HEK293 (cell line): ENCODE results near the gene SYNDIG1.

ENCODE experiments used
- CTCF ChIA-PET: fragments of 350-600 bp; formaldehyde crosslinking; extraction: SDS; loops from one replicate; lab custom pipeline; 2021; ENCODE audit warnings: antibody characterized with exemption; lab: Yijun Ruan, JAX
- POLR2A ChIA-PET: fragments of 300-600 bp; formaldehyde crosslinking; extraction: SDS; loops from one replicate; lab custom pipeline; 2020; ENCODE audit warnings: antibody characterized with exemption, inconsistent platforms; lab: Yijun Ruan, JAX
- H3K27ac ChIP-seq: fragments of 200-500 bp; sonication (Bioruptor generic); 2 replicates; pipeline ENCODE4 v1.5.1; 2014; ENCODE audit warnings: low read depth, low read length, control low read depth, inconsistent platforms; ENCODE audit errors: extremely low read depth
- H3K36me3 ChIP-seq, 2 experiments: fragments of 200-500 bp in 1 of 2; sonication (Bioruptor generic) in 1 of 2; 1 replicate in 1 of 2; 2 replicates in 1 of 2; pipeline ENCODE4 v1.5.1; 2014 to 2017; ENCODE audit warnings: inconsistent platforms in 2 of 2, low read length in 2 of 2; ENCODE audit not compliant: control insufficient read depth in 2 of 2, insufficient read depth in 1 of 2
- H3K4me1 ChIP-seq: fragments of 200-500 bp; sonication (Bioruptor generic); 2 replicates; pipeline ENCODE4 v1.5.1; 2014; ENCODE audit warnings: mild to moderate bottlenecking, low read length, inconsistent platforms; ENCODE audit not compliant: control insufficient read depth, insufficient read depth
- H3K4me3 ChIP-seq: 2 replicates; pipeline ENCODE4 v1.5.1; 2011; ENCODE audit warnings: low read depth, mild to moderate bottlenecking, control low read depth, low read length, moderate library complexity
- H3K9me3 ChIP-seq: fragments of 200-500 bp; sonication (Bioruptor generic); 2 replicates; pipeline ENCODE4 v1.5.1; 2014; ENCODE audit warnings: low read depth, low read length, inconsistent platforms; ENCODE audit not compliant: control insufficient read depth, insufficient read depth
- GLI2 ChIP-seq: fragments of 450-650 bp; formaldehyde crosslinking; IDR thresholded peaks from 2 replicates; pipeline ENCODE4; 2017; ENCODE audit warnings: missing biosample characterization, missing genetic modification characterization, low read depth, borderline replicate concordance
- SP2 ChIP-seq: fragments of 450-650 bp; formaldehyde crosslinking; IDR thresholded peaks from 2 replicates; pipeline ENCODE4 v1.5.1; 2016; ENCODE audit warnings: missing biosample characterization, missing genetic modification characterization
- ZFP3 ChIP-seq: fragments of 450-650 bp; formaldehyde crosslinking; IDR thresholded peaks from 2 replicates; pipeline ENCODE4 v1.5.1; 2016; ENCODE audit warnings: low read depth, missing biosample characterization, missing genetic modification characterization
- ZFP37 ChIP-seq: fragments of 450-650 bp; formaldehyde crosslinking; IDR thresholded peaks from 2 replicates; pipeline ENCODE4 v1.5.1; 2016; ENCODE audit warnings: missing biosample characterization, missing genetic modification characterization
- ZNF132 ChIP-seq: fragments of 450-650 bp; formaldehyde crosslinking; IDR thresholded peaks from 2 replicates; pipeline ENCODE4 v1.5.1; 2017; ENCODE audit warnings: missing biosample characterization, missing genetic modification characterization, borderline replicate concordance
- ZNF133 ChIP-seq: fragments of 450-650 bp; formaldehyde crosslinking; IDR thresholded peaks from 2 replicates; pipeline ENCODE4 v1.5.1; 2016; ENCODE audit warnings: missing biosample characterization, missing genetic modification characterization
- ZNF138 ChIP-seq: fragments of 450-650 bp; formaldehyde crosslinking; IDR thresholded peaks from 2 replicates; pipeline ENCODE4 v1.5.1; 2016; ENCODE audit warnings: missing biosample characterization, missing genetic modification characterization, borderline replicate concordance
- ZNF146 ChIP-seq: fragments of 450-650 bp; formaldehyde crosslinking; IDR thresholded peaks from 2 replicates; pipeline ENCODE4 v1.5.1; 2016; ENCODE audit warnings: missing biosample characterization, missing genetic modification characterization
- ZNF174 ChIP-seq: fragments of 450-650 bp; formaldehyde crosslinking; IDR thresholded peaks from 2 replicates; pipeline ENCODE4 v1.5.0; 2017; ENCODE audit warnings: missing biosample characterization, mild to moderate bottlenecking, missing genetic modification characterization
- ZNF184 ChIP-seq: fragments of 450-650 bp; IDR thresholded peaks from 2 replicates; pipeline ENCODE4 v1.5.1; 2018; ENCODE audit warnings: missing biosample characterization, mild to moderate bottlenecking, missing genetic modification characterization
- ZNF2 ChIP-seq: fragments of 450-650 bp; formaldehyde crosslinking; IDR thresholded peaks from 2 replicates; pipeline ENCODE4 v1.5.1; 2016; ENCODE audit warnings: missing biosample characterization, missing genetic modification characterization
- ZNF223 ChIP-seq: fragments of 450-650 bp; formaldehyde crosslinking; IDR thresholded peaks from 2 replicates; pipeline ENCODE4 v1.5.1; 2016; ENCODE audit warnings: missing biosample characterization, missing genetic modification characterization
- ZNF23 ChIP-seq: fragments of 450-650 bp; formaldehyde crosslinking; IDR thresholded peaks from 2 replicates; pipeline ENCODE4 v1.5.1; 2016; ENCODE audit warnings: missing biosample characterization, missing genetic modification characterization, borderline replicate concordance
- ZNF274 ChIP-seq, 2 experiments: fragments of 200-500 bp in 1 of 2; fragments of 450-650 bp in 1 of 2; sonication (Bioruptor generic) in 1 of 2; formaldehyde crosslinking in 1 of 2; IDR thresholded peaks; 2 replicates each; pipeline versions ENCODE4 v1.5.1 to v1.6.1; 2014 to 2016; ENCODE audit warnings: borderline replicate concordance in 1 of 2, inconsistent platforms in 1 of 2, low read length in 1 of 2, missing biosample characterization in 1 of 2, missing genetic modification characterization in 1 of 2
- ZNF311 ChIP-seq: fragments of 450-650 bp; formaldehyde crosslinking; IDR thresholded peaks from 2 replicates; pipeline ENCODE4 v1.5.1; 2017; ENCODE audit warnings: missing biosample characterization, missing genetic modification characterization, borderline replicate concordance
- ZNF354C ChIP-seq: fragments of 450-650 bp; formaldehyde crosslinking; IDR thresholded peaks from 2 replicates; pipeline ENCODE4 v1.5.1; 2016; ENCODE audit warnings: missing biosample characterization, missing genetic modification characterization, low read depth, borderline replicate concordance
- ZNF426 ChIP-seq: fragments of 450-650 bp; formaldehyde crosslinking; IDR thresholded peaks from 2 replicates; pipeline ENCODE4 v1.5.1; 2017; ENCODE audit warnings: missing biosample characterization, missing genetic modification characterization, mild to moderate bottlenecking, inconsistent platforms, moderate library complexity
- ZNF529 ChIP-seq: fragments of 450-650 bp; formaldehyde crosslinking; IDR thresholded peaks from 2 replicates; pipeline ENCODE4 v1.5.1; 2017; ENCODE audit warnings: missing genetic modification characterization, missing biosample characterization; ENCODE audit not compliant: insufficient replicate concordance
- ZNF558 ChIP-seq: fragments of 450-650 bp; formaldehyde crosslinking; IDR thresholded peaks from 2 replicates; pipeline ENCODE4 v1.5.1; 2016; ENCODE audit warnings: missing biosample characterization, missing genetic modification characterization
- ZNF660 ChIP-seq: fragments of 450-650 bp; IDR thresholded peaks from 2 replicates; pipeline ENCODE4 v1.5.1; 2018; ENCODE audit warnings: missing biosample characterization, mild to moderate bottlenecking, missing genetic modification characterization
- TF ChIP-seq, protein P1 (sequence below): fragments of 450-650 bp; formaldehyde crosslinking; IDR thresholded peaks from 2 replicates; pipeline ENCODE4 v1.5.1; 2016; ENCODE audit warnings: missing biosample characterization, missing genetic modification characterization
- TF ChIP-seq, protein P2 (sequence below): fragments of 450-650 bp; formaldehyde crosslinking; IDR thresholded peaks from 2 replicates; pipeline ENCODE4 v1.5.1; 2016; ENCODE audit warnings: missing biosample characterization, missing genetic modification characterization
- TF ChIP-seq, protein P3 (sequence below): fragments of 450-650 bp; formaldehyde crosslinking; IDR thresholded peaks from 2 replicates; pipeline ENCODE4 v1.5.1; 2016; ENCODE audit warnings: missing biosample characterization, missing genetic modification characterization, borderline replicate concordance

The SYNDIG1 gene

DNA sequence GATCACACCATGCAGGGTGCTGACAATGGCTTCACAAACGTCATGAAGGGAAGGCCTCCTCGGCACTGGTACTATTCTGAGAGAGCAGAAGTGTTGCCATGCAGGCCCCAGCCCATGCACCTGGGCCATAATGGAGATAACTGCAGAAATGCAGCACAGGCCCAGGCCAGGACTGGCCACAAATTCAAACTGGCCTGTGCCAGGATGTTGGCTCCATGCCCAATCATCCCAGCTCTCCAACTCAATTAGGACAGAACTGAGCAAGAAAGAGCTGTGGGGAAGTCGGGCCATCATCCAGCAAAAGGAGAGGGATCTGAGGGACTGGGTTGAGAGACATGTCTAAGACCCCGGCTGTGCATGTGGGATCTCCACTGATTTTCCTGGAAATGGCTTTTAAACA lies 48.9 kb upstream of the SYNDIG1 start:
- Histone ChIP-seq H3K36me3 (no peaks in the 10 kb centered on the region), H3K27ac (no peak overlapping the region), H3K4me1 (no peaks in the 10 kb centered on the region), H3K9me3 (no peaks in the 10 kb centered on the region), H3K4me3 (no peak overlapping the region)
- TF ChIP-seq ZNF354C (tag by site-specific recombination) (no peak), ZNF2 (no peak), ZNF558 (tag by site-specific recombination) (no peak), GLI2 (tag by site-specific recombination) (no peak), ZNF311 (tag by site-specific recombination) (no peak), ZNF223 (no peak), ZFP37 (tag by site-specific recombination) (no peak), ZNF184 (tag by site-specific recombination) (no peak), ZNF146 (no peak), ZNF529 (no peak), ZNF138 (tag by site-specific recombination) (no peak), ZNF23 (tag by site-specific recombination) (no peak), ZNF132 (no peak), ZNF133 (tag by site-specific recombination) (no peak)
- TF ChIP-seq, protein P1, sequence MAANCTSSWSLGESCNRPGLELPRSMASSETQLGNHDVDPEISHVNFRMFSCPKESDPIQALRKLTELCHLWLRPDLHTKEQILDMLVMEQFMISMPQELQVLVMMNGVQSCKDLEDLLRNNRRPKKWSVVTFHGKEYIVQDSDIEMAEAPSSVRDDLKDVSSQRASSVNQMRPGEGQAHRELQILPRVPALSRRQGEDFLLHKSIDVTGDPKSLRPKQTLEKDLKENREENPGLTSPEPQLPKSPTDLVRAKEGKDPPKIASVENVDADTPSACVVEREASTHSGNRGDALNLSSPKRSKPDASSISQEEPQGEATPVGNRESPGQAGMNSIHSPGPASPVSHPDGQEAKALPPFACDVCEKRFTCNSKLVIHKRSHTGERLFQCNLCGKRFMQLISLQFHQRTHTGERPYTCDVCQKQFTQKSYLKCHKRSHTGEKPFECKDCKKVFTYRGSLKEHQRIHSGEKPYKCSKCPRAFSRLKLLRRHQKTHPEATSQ: no peak
- POLR2A ChIA-PET: no interaction called here
- CTCF ChIA-PET: no interaction called here

DNA sequence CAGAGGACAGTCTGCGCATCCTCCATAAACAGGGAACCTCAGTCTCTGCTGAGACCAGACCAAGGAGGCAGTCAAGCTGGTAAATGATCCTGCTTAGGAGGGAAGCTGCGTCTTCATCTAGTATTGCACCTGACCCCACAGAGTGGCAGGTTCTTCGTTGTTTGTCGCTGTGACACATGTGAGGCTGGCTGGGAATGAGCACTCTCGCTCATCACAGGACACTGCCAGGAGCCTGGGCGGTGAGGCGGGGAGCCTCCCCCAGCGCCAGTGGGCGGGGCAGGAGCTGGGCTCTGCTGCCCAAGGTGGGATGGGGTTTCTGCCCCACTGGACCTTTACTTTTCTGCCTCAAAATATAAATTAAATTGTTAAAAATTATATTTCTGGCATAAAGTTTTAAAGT lies 48.4 kb upstream of the SYNDIG1 start:
- no peaks in the 10 kb centered on the region for H3K4me1 ChIP-seq
- H3K9me3 ChIP-seq: no peaks in the 10 kb centered on the region
- CTCF ChIA-PET: no interaction called here
- H3K4me3 ChIP-seq: no peak overlapping the region
- POLR2A ChIA-PET: no interaction called here
- no peak for TF ChIP-seq ZNF23 (tag by site-specific recombination)
- no peak for TF ChIP-seq ZNF660 (tag by site-specific recombination)
- TF ChIP-seq, protein P2, sequence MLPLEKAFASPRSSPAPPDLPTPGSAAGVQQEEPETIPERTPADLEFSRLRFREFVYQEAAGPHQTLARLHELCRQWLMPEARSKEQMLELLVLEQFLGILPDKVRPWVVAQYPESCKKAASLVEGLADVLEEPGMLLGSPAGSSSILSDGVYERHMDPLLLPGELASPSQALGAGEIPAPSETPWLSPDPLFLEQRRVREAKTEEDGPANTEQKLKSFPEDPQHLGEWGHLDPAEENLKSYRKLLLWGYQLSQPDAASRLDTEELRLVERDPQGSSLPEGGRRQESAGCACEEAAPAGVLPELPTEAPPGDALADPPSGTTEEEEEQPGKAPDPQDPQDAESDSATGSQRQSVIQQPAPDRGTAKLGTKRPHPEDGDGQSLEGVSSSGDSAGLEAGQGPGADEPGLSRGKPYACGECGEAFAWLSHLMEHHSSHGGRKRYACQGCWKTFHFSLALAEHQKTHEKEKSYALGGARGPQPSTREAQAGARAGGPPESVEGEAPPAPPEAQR (tag by site-specific recombination): no peak
- no peaks in the 10 kb centered on the region for H3K36me3 ChIP-seq
- H3K27ac ChIP-seq: no peak overlapping the region

DNA sequence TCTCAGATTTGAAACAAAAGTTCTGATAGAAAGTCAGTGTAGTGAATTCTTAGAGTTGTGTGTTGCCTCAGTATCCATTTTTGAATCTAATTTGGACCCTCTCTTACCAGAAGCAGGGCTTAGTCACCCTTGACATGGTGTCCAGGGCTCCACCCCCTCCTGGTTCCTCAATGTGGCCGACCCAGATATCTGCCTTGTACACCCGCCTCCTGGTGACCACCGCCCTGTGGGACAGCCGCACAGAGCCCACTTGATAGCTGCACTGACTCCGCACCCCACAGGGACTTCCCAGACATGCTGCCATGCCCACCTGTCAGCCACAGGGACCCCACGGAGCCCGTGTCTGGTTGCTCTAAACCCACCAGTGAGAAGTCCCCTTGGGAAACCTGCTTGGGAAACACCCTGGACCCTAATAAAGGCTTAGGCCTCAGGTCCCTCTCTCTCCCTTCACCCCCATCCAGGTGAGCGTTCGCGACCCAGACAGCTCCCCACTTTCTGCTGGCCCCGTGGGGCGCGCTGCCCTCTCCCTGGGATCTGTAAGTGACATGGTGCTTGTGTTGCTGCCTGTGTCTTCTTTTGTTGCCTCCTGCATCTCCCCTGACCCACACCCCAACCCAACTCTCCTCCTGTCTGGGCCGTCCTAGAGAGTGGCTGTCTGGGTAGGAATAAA lies 47.2 kb upstream of the SYNDIG1 start:
- CTCF ChIA-PET: no interaction called here
- no peak overlapping the region for H3K4me3 ChIP-seq
- POLR2A ChIA-PET: no interaction called here
- no peaks in the 10 kb centered on the region for H3K9me3 ChIP-seq
- no peaks in the 10 kb centered on the region for H3K4me1 ChIP-seq
- H3K27ac ChIP-seq: no peak overlapping the region
- H3K36me3 ChIP-seq: no peaks in the 10 kb centered on the region
- no peak for TF ChIP-seq SP2 (tag by site-specific recombination)
- TF ChIP-seq ZNF426 (tag by site-specific recombination): no peak
- TF ChIP-seq ZNF174: no peak
- TF ChIP-seq ZFP3: no peak
- TF ChIP-seq, protein P3, sequence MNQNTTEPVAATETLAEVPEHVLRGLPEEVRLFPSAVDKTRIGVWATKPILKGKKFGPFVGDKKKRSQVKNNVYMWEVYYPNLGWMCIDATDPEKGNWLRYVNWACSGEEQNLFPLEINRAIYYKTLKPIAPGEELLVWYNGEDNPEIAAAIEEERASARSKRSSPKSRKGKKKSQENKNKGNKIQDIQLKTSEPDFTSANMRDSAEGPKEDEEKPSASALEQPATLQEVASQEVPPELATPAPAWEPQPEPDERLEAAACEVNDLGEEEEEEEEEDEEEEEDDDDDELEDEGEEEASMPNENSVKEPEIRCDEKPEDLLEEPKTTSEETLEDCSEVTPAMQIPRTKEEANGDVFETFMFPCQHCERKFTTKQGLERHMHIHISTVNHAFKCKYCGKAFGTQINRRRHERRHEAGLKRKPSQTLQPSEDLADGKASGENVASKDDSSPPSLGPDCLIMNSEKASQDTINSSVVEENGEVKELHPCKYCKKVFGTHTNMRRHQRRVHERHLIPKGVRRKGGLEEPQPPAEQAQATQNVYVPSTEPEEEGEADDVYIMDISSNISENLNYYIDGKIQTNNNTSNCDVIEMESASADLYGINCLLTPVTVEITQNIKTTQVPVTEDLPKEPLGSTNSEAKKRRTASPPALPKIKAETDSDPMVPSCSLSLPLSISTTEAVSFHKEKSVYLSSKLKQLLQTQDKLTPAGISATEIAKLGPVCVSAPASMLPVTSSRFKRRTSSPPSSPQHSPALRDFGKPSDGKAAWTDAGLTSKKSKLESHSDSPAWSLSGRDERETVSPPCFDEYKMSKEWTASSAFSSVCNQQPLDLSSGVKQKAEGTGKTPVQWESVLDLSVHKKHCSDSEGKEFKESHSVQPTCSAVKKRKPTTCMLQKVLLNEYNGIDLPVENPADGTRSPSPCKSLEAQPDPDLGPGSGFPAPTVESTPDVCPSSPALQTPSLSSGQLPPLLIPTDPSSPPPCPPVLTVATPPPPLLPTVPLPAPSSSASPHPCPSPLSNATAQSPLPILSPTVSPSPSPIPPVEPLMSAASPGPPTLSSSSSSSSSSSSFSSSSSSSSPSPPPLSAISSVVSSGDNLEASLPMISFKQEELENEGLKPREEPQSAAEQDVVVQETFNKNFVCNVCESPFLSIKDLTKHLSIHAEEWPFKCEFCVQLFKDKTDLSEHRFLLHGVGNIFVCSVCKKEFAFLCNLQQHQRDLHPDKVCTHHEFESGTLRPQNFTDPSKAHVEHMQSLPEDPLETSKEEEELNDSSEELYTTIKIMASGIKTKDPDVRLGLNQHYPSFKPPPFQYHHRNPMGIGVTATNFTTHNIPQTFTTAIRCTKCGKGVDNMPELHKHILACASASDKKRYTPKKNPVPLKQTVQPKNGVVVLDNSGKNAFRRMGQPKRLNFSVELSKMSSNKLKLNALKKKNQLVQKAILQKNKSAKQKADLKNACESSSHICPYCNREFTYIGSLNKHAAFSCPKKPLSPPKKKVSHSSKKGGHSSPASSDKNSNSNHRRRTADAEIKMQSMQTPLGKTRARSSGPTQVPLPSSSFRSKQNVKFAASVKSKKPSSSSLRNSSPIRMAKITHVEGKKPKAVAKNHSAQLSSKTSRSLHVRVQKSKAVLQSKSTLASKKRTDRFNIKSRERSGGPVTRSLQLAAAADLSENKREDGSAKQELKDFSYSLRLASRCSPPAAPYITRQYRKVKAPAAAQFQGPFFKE (tag by site-specific recombination): no peak
- TF ChIP-seq ZNF274 (IDR thresholded peaks at IDR 0.05; ENCODE audit: low read length): no peak
- TF ChIP-seq ZNF274 (tag by site-specific recombination; IDR thresholded peaks at IDR 0.05; ENCODE audit: borderline replicate concordance): no peak
- TF ChIP-seq ZNF354C (tag by site-specific recombination): no peak
